GM12891 (cell line): ENCODE results near the gene TAMM41. TPM values are rescaled to one million over a fixed set of nuclear protein-coding genes. Genes with fewer than 3 reads are reported as not detected.
A peak's percentile ranks its signal among the peaks of the same experiment; 100 is the strongest.
"Not testable (repeated sequence)": the region's sequence is repeated elsewhere in the genome, so short reads cannot be mapped to it uniquely, and the experiment has no call there.

Experiments used
- DNase-seq: peaks from one replicate; pipeline ENCODE4 v3.0.0; 2011; ENCODE audit warnings: low spot score; ENCODE audit not compliant: insufficient read length
- FAIRE-seq: peaks from 2 replicates; lab custom pipeline; 2011; peaks lifted over from hg19 to GRCh38; lab: Jason Lieb, UNC
- PAX5 ChIP-seq: IDR thresholded peaks from 2 replicates; pipeline ENCODE4 v1.6.1; 2011; ENCODE audit warnings: low read length, moderate library complexity, mild to moderate bottlenecking; ENCODE audit not compliant: insufficient read depth, severe bottlenecking
- POLR2A ChIP-seq: IDR thresholded peaks from 2 replicates; pipeline ENCODE4 v1.6.1; 2011; ENCODE audit warnings: low read depth, low read length, control low read depth
- POLR2AphosphoS5 ChIP-seq: IDR thresholded peaks from 2 replicates; pipeline ENCODE4 v1.6.1; 2011; ENCODE audit warnings: low read depth, low read length, control low read depth
- POU2F2 ChIP-seq: IDR thresholded peaks from 2 replicates; pipeline ENCODE4 v1.6.1; 2011; ENCODE audit warnings: low read depth, mild to moderate bottlenecking, control low read depth, low read length, moderate library complexity
- SPI1 ChIP-seq: IDR thresholded peaks from 2 replicates; pipeline ENCODE4 v1.6.1; 2011; ENCODE audit warnings: low read depth, low read length, control low read depth
- TAF1 ChIP-seq: IDR thresholded peaks from 2 replicates; pipeline ENCODE4 v1.6.1; 2011; ENCODE audit warnings: low read depth, low read length, control low read depth
- polyA plus RNA-seq: library from polyadenylated mRNA; unstranded; fragments of >200 nt; gene quantifications from one replicate; pipeline ENCODE4 v1.2.1, GENCODE V29; 2012; ENCODE audit warnings: low read depth, missing spikeins, inconsistent platforms; ENCODE audit not compliant: missing spikeins

TAMM41 gene
- polyA plus RNA-seq = 12.5 TPM

DNA sequence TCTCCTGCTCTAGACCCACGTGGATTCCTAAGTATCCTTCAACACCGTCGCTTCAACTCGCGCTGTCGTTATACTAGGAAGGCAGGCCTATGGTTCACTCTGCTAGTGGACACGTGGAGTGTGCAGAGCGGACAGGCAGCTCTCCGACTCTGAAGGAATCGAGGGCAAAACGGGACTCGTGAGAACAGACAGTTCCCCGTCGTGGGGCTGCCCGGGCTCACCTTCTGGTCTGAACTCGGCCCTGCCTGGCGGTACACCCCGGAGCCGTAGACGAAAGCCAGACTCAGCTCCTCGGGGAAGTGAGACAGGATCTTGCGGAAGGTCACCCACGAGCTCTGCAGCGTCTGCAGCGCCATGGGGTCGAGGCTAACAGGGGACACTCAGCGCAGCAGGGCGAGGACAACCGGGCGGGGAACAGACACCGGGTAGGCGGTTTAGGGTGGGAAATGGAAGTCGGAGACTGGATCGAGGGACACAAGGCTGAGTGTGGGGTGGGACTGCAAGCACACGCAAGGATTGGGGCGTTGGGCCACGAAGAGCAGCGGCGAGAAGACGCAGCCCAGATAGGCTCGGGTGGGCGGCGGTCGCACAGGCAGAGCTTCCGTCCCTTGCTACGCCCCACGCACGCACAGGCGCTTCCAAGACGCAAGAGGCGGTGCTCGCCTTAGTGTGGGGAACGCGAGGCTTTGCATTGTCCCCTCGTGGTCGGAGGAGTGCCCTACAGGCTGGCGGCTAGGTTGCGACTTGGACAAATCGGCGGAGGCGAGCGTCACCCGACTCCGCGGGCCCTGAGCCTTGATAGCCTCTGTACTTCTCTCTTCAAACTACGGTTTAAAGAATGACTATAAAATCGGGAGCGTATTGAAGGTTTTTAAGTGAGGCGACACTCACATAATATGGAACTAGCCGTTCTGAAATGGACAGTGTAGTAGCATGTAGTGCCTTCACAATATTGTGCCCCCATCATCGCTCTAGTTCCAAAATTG, at the start of gene TAMM41:
TSS of gene TAMM41 (minus strand) at position 605 of the 986 bp plus-strand sequence. CDS start at position 356, 249 bp downstream.
- FAIRE-seq (peak; percentile 95), DNase-seq (peak; percentile 78)
- TF ChIP-seq POLR2A (peak; percentile 96), TAF1 (peak; percentile 96), POU2F2 (peak; percentile 69), PAX5 (peak; percentile 9), SPI1 (no peak), POLR2AphosphoS5 (peak; percentile 98)

DNA sequence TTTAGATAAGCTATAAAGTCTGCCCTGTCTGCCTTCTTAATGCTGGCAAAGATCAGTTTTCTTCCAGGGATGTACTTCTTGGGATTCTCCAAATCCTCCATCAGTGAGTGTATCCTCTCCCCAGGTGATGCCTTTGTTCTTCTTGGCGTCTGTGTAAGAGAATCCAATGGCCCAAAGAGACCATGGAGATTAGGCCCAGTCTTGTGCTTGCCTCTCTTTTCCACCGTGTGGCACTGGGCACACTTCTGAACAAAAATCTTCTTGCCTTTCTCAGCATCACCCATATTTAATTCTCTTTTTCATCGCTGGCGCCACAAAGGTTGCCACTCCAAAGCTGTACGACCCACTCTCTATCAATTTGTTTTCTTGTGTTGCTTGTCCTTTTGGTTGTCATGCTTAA, 32.2 kb upstream of the TAMM41 start:
- TF ChIP-seq SPI1 (no peak), PAX5 (no peak)
- DNase-seq (no peak), FAIRE-seq (no peak)

DNA sequence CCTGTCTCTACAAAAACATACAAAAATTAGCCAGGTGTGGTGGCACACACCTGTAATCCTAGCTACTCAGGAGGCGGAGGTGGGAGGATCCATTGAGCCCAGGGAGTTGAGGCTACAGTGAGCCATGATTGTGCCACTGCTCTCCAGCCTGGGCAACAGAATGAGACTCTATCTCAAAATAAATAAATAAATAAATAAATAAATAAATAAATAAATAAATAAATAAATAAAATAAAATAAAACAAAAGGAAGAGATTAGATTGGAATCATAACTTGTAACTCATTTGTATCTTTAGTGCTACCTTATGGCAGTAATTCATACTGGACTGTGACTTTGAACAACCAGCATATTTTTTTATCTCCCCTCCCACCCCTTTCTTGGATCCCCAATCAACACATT, 28.0 kb upstream of the TAMM41 start:
- DNase-seq, FAIRE-seq: not testable (repeated sequence)

- not testable (repeated sequence) for FAIRE-seq, DNase-seq
Measured at GRCh38 chr3:11863739-11864138, 17.1 kb upstream of the TAMM41 start.

- not testable (repeated sequence) for FAIRE-seq, DNase-seq
Measured at GRCh38 chr3:11862584-11862983, 15.9 kb upstream of the TAMM41 start.

- FAIRE-seq, DNase-seq: not testable (repeated sequence)
Measured at GRCh38 chr3:11862145-11862544, 15.5 kb upstream of the TAMM41 start.

- FAIRE-seq, DNase-seq: not testable (repeated sequence)
Measured at GRCh38 chr3:11860213-11860612, 13.5 kb upstream of the TAMM41 start.

- TF ChIP-seq SPI1 (no peak), PAX5 (no peak), TAF1 (no peak), POU2F2 (no peak), POLR2AphosphoS5 (no peak)
- DNase-seq = no peak
- no peak for FAIRE-seq
Measured at GRCh38 chr3:11853450-11853849, 6.8 kb upstream of the TAMM41 start.

DNA sequence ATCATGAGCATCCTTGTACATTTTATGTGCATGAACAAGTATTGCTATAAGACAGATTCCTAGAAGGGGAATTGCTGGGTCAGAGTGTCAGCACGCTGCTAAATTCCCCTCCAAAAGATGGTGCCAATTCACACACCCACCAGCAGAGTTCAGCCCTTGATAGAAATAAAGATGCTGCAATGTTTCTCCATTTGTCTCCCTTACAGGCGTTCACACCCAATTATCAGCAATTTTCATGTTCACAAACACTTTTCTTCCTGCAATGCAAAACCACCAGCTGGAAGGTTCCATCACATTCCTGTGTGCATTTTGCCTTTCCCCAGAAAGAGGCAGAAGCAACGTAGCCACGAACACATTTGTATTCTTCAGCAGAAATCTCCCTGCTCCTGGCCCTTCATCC, 3.3 kb upstream of the TAMM41 start:
- TF ChIP-seq TAF1 (no peak), PAX5 (no peak), POLR2AphosphoS5 (no peak)
- DNase-seq (no peak), FAIRE-seq (no peak)

DNA sequence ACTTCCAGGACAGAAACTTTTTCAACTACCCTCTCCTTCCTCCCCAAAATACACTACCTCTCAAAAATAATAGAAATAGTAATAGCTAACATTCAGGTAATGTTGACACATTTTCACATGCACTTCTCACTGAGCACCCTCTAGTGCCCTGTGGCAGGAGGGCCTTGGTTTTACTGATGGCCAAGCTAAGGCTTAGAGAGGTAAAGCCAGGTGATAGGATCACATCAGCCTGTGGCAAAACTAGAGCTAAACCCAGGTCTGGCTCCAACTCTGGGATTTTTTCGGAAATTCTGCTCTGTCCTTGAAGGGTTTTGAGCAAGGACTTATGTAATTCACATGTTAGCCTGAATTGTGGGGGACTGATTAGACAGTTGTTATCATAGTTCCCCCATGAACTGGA, 922 bp upstream of the TAMM41 start:
- DNase-seq (no peak), FAIRE-seq (no peak)
- TF ChIP-seq POLR2AphosphoS5 (no peak), TAF1 (no peak), SPI1 (no peak), PAX5 (no peak), POLR2A (no peak), POU2F2 (no peak)

DNA sequence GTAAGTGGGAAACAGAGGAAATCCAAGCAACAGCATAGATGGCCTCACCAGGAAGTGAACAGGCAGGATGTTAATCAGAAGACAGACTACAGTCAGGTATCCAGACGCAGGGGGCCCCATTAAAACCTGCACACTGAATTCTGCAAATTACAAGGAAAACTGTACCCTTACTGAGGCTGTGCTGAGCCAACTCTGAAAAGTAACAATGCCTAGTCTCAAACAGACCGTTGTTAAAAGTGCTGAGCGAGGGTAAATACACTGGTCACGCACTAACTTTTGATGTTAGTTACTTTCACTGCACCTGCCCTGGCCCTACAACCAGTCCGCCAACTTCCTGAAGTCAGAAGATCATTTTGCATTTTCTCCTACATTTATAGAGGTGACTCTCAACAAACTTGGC, 1.0 kb downstream of the TAMM41 start:
- FAIRE-seq = no peak
- DNase-seq = no peak
- TF ChIP-seq POU2F2 (peak; percentile 17; the same call in 1 of the 2 replicates), TAF1 (no peak), PAX5 (no peak), POLR2A (peak; percentile 70)

DNA sequence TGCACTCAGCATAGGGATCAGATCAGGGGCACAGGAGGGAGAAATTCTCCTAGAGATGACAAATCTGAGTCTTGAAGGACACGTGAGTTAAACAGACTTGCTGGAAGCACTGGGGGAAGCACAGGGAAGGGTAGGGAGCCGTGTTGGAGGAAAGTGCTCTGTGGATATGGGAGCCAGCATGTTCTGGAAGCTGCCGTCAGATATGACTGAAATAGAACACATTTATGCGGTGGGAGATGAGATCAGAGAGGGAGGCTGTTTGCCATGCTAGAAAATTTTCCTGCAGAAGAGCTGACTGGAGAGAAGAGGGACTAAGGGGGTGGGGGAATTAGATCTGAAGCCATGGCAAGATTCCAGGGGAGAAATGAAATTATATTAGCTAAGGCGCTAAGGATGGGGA, 1.8 kb downstream of the TAMM41 start:
- TF ChIP-seq POU2F2 (no peak), POLR2A (no peak), POLR2AphosphoS5 (no peak), SPI1 (no peak), TAF1 (no peak), PAX5 (no peak)
- DNase-seq (no peak), FAIRE-seq (no peak)

DNA sequence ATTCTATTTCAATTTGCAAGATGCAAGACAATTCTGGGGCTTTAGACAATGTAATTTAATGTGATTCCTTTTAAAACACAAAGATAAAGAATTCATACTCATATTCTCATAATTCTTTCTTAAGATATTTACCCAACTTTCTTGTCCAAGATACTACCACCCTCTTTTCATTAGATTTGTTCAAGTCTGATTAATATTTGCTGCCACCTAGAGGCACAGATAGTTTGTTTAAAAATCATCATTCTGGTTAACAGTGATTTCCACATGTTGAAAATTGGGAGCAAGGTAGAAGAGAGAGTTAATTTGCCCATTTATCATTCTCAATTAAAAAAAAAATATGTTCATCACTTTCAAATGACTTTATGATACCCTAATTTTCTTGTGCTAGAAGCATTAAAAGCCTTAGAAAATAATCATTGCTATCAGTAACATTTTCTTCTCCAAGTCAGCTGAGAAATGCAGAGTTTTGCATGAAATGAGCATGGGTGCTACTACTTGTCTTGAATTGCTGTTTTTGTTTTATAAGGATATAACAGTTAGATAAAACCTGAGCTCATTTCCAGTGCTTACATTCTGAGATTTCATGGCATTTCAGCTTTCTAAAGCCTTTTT, 11.6 kb downstream of the TAMM41 start:
- no peak for TF ChIP-seq POLR2AphosphoS5
- no peak for TF ChIP-seq POU2F2
- no peak for TF ChIP-seq TAF1
- no peak for TF ChIP-seq PAX5
- TF ChIP-seq SPI1 = no peak
- no peak for TF ChIP-seq POLR2A
- FAIRE-seq = no peak
- DNase-seq = no peak
